Activated CD8-positive, alpha-beta memory T cell treated with anti-CD3 and anti-CD28 coated beads, Interleukin-2, amount 10 ng/mL, durations not matched to agents 7 days and 5 days (primary cell): ENCODE measurements around the gene DENND1B. TPM values are rescaled to one million over a fixed set of nuclear protein-coding genes. Genes with fewer than 3 reads are reported as not detected.
"Not testable (repeated sequence)": the region's sequence is repeated elsewhere in the genome, so short reads cannot be mapped to it uniquely, and the experiment has no call there.

Experiments
- ATAC-seq: fragments of 150-1000 bp; cut with Tn5 transposase; one replicate; pipeline ENCODE4 v1.10.0; 2021; ENCODE audit warnings: moderate library complexity
- CTCF ChIA-PET: fragments of 350-600 bp; sonication (Branson Sonifier 250); formaldehyde crosslinking; loops from one replicate; lab custom pipeline; 2021; ENCODE audit warnings: antibody characterized with exemption; lab: Charles Lee
- DNase-seq: peaks from one replicate; pipeline ENCODE4 v3.0.0-alpha.2; 2020
- H3K27ac Mint-ChIP-seq: one replicate; pipeline ENCODE4 v1.8.0; 2021; ENCODE audit warnings: mild to moderate bottlenecking, mixed read lengths
- H3K27me3 Mint-ChIP-seq: one replicate; pipeline ENCODE4 v1.8.0; 2021; ENCODE audit warnings: mixed read lengths
- H3K36me3 Mint-ChIP-seq: one replicate; pipeline ENCODE4 v1.8.0; 2021; ENCODE audit warnings: mild to moderate bottlenecking, mixed read lengths
- H3K4me1 Mint-ChIP-seq: one replicate; pipeline ENCODE4 v1.8.0; 2021; ENCODE audit warnings: mixed read lengths
- H3K4me3 Mint-ChIP-seq: one replicate; pipeline ENCODE4 v1.8.0; 2021; ENCODE audit warnings: mild to moderate bottlenecking, moderate library complexity, mixed read lengths
- H3K9me3 Mint-ChIP-seq: one replicate; pipeline ENCODE4 v1.8.0; 2022; ENCODE audit warnings: low read depth, mixed read lengths
- total RNA-seq, 2 experiments: library from RNA; stranded (reverse); gene quantifications; one replicate each; pipeline ENCODE4 v1.2.3, GENCODE V29; 2021

The DENND1B gene
- total RNA-seq, 2 experiments from 2014 or later = 29.5 to 30.3 TPM

DNA sequence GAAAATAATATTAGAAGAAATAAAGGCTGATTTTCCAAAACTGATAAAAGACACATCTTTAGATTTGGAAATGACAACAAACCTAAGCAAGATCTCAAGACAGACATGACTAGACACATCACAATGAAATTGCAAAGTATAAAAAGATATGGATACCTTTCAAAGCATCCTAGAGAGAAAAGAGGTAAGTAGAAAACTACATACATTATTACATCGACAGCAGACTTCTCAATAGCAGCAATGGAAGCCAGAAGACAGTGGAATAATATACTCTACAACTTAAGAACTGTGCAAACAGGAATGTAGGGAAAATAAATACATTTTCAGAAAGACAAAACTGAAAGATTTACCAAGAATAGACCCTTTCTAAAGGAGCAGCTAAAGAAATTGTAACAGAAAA is 50.2 kb downstream of the DENND1B start:
- peaks cover 20% of the 10 kb centered on the region for H3K9me3 Mint-ChIP-seq
- no peak for DNase-seq
- CTCF ChIA-PET = no interaction called here
- no peak overlapping the region for H3K27ac Mint-ChIP-seq
- no peak for ATAC-seq
- H3K4me3 Mint-ChIP-seq = no peak overlapping the region
- H3K27me3 Mint-ChIP-seq = no peaks in the 10 kb centered on the region
- peaks cover 51% of the 10 kb centered on the region for H3K36me3 Mint-ChIP-seq
- H3K4me1 Mint-ChIP-seq = no peaks in the 10 kb centered on the region

DNA sequence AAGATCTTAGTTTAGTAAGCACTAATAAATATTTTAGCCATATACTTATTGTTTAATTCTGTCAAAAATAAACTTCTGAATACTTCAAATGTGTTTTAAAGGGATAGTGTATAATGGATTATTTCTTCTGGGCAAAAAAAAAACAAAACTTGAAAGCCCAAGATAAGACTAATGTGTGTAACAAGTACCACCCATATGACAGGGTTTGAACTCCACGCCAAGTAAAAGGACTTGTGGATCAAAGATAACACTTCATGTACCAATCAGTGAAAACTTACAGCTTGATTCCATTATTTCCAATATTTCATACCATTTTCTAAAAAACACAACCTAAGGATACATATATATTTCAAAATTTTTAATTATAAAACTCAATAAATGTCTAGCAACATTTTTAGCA is 59.5 kb downstream of the DENND1B start:
- Mint-ChIP-seq H3K27ac (no peak overlapping the region), H3K4me1 (no peaks in the 10 kb centered on the region), H3K4me3 (no peak overlapping the region), H3K27me3 (no peaks in the 10 kb centered on the region), H3K36me3 (peaks cover 7% of the 10 kb centered on the region), H3K9me3 (no peaks in the 10 kb centered on the region)
- DNase-seq (no peak), ATAC-seq (no peak)
- CTCF ChIA-PET = no interaction called here

DNA sequence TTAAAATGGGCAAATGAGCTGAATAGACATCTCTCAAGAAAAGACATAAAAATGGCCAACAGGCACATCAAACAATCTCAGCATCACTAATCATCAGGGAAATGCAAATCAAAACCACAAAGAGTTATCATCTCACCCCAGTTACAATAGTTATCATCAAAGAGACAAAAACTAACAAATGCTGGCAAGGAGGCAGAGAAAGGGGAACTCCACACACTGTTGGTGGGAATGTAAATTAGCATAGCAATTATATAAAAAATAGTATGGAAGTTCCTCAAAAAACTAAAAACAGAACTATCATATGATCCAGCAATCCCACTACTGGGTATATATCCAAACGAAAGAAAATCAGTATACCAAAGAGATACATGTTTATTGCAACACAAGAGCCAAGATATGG is 68.7 kb downstream of the DENND1B start:
- peaks cover 16% of the 10 kb centered on the region for H3K36me3 Mint-ChIP-seq
- H3K4me1 Mint-ChIP-seq = no peaks in the 10 kb centered on the region
- peaks cover 5% of the 10 kb centered on the region for H3K9me3 Mint-ChIP-seq
- no peaks in the 10 kb centered on the region for H3K27me3 Mint-ChIP-seq
- no peak overlapping the region for H3K27ac Mint-ChIP-seq
- no peak for DNase-seq
- no peak overlapping the region for H3K4me3 Mint-ChIP-seq
- no peak for ATAC-seq
- CTCF ChIA-PET = no interaction called here

DNA sequence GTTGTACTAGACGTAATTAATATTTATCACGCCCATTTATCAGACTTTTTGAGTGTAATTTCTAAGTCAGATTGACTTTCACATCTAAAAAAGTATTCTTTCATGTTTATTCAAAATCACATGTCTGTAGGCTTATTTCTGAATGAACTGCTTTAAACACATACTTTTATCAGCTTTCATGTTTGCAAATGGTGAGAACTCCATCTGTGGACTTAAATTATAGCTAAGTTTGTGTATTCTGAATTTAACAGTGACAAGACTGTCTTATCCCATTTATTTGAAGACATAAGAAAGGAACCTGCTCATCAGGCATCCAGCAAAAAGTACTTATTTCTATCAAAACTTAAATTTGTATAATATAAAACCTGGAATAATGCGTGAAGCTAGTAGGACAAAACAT is 69.3 kb downstream of the DENND1B start:
- Mint-ChIP-seq H3K4me1 (no peaks in the 10 kb centered on the region), H3K4me3 (no peak overlapping the region), H3K27ac (no peak overlapping the region), H3K27me3 (no peaks in the 10 kb centered on the region), H3K9me3 (peaks cover 5% of the 10 kb centered on the region), H3K36me3 (peaks cover 20% of the 10 kb centered on the region)
- ATAC-seq (no peak), DNase-seq (no peak)
- CTCF ChIA-PET = no interaction called here

DNA sequence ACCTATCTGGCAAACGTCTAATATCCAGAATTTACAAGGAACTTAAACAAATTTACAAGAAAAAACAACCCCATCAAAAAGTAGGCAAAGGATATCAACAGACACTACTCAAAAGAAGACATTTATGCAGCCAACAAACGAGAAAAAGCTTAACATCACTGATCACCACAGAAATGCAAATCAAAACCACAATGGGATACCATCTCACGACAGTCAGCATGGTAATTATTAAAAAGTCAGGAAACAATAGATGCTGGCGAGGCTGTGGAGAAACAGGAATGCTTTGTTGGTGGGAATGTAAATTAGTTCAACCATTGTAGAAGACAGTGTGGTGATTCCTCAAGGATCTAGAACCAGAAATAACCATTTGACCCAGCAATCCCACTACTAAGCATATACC is 74.6 kb downstream of the DENND1B start:
- CTCF ChIA-PET, H3K9me3 Mint-ChIP-seq, H3K27ac Mint-ChIP-seq, ATAC-seq, DNase-seq, H3K4me3 Mint-ChIP-seq, H3K4me1 Mint-ChIP-seq, H3K27me3 Mint-ChIP-seq: not testable (repeated sequence)
- peaks cover 29% of the 10 kb centered on the region for H3K36me3 Mint-ChIP-seq

DNA sequence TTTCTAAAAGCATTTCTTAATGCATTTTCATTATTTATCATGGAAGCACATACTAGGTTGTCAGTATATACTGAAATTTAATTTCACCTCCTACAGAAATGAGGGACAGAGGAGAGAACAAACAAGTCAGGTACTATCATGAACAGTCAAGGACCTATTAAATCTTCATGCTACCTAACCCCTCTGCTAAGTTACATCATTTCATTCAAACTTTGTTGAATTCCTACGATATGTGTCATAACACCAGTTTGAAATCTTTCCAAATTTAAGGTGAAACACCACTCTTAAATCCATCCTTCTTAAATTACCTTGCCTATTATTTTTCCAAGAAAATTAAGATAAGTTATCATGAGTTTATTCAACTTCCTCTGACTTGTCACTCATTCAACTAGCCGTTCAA is 78.9 kb downstream of the DENND1B start:
- CTCF ChIA-PET = no interaction called here
- peaks cover 22% of the 10 kb centered on the region for H3K36me3 Mint-ChIP-seq
- DNase-seq = no peak
- no peak for ATAC-seq
- H3K4me1 Mint-ChIP-seq = peaks cover 9% of the 10 kb centered on the region
- no peaks in the 10 kb centered on the region for H3K9me3 Mint-ChIP-seq
- H3K4me3 Mint-ChIP-seq = no peak overlapping the region
- no peak overlapping the region for H3K27ac Mint-ChIP-seq
- no peaks in the 10 kb centered on the region for H3K27me3 Mint-ChIP-seq

DNA sequence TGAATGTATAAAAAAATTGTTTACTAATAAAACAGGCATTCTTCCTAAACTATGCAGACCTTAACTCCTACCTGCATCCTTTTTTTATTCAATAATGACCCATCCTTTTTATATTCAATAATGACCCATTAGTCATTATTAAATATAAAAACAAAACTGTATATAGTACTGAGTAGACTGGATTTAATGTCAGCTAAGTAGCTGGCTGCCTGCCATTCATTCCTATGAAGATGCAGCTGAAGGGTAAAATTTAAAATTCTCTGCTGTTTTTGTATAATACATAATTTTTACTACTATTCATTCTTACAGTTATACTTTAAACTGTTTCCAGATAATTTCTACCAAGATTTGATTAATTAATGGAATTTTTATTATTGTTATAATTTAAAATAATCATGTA is 79.3 kb downstream of the DENND1B start:
- H3K36me3 Mint-ChIP-seq = peaks cover 22% of the 10 kb centered on the region
- no peaks in the 10 kb centered on the region for H3K9me3 Mint-ChIP-seq
- ATAC-seq = no peak
- DNase-seq = no peak
- H3K27ac Mint-ChIP-seq = no peak overlapping the region
- CTCF ChIA-PET = no interaction called here
- peaks cover 9% of the 10 kb centered on the region for H3K4me1 Mint-ChIP-seq
- no peaks in the 10 kb centered on the region for H3K27me3 Mint-ChIP-seq
- no peak overlapping the region for H3K4me3 Mint-ChIP-seq

DNA sequence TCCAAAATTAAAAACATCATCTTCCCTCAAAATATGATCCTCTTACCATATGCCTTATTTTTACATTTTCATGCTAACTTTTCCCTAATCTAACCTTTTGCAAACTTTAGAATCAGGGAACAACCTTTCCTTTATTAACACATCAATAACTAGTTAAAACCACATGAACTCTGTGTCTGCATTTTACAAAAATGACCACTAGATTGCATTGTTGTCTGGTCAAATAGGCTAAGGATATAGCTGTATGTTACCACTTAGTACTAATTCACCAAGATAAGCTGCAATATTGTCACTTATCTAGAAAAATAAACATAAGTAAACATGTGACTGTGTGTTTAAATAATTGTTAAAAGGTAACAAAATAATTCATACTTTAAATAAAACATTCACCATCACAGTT is 82.3 kb downstream of the DENND1B start:
- peaks cover 31% of the 10 kb centered on the region for H3K36me3 Mint-ChIP-seq
- DNase-seq (no peak), ATAC-seq (no peak)
- no peak overlapping the region for H3K4me3 Mint-ChIP-seq
- peaks cover 8% of the 10 kb centered on the region for H3K9me3 Mint-ChIP-seq
- H3K27ac Mint-ChIP-seq = no peak overlapping the region
- CTCF ChIA-PET = interaction anchor here (0.9 to 2.7 kb wide), 2 partner anchors 36 to 176 kb away, joined by 3 to 9 read pairs; no protein-coding TSS in a partner anchor
- H3K27me3 Mint-ChIP-seq = no peaks in the 10 kb centered on the region
- H3K4me1 Mint-ChIP-seq = no peaks in the 10 kb centered on the region

DNA sequence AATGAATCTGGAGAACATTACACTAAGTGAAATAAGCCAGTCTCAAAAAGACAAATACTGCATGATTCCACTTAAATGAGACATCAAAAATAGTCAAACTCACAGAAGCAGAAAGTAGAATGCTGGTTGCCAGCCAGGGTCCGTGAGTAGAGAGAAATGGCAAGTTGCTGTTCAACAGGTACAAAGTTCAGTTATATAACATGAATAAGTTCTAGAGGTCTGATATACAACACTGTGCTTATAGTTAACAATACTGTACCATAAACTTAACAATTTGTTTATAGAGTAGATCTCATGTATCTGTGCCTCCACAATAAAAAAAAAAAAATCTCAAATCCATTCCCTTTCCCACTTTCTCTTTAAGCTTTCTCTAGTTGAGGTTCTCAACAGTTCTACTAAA is 83.5 kb downstream of the DENND1B start:
- Mint-ChIP-seq H3K4me3 (no peak overlapping the region), H3K36me3 (peaks cover 37% of the 10 kb centered on the region), H3K9me3 (peaks cover 8% of the 10 kb centered on the region), H3K27me3 (no peaks in the 10 kb centered on the region), H3K4me1 (no peaks in the 10 kb centered on the region), H3K27ac (no peak overlapping the region)
- CTCF ChIA-PET = interaction anchor here (2.7 kb wide), 1 partner anchor 177 kb away, joined by 9 read pairs; no protein-coding TSS in a partner anchor
- ATAC-seq (no peak), DNase-seq (no peak)

DNA sequence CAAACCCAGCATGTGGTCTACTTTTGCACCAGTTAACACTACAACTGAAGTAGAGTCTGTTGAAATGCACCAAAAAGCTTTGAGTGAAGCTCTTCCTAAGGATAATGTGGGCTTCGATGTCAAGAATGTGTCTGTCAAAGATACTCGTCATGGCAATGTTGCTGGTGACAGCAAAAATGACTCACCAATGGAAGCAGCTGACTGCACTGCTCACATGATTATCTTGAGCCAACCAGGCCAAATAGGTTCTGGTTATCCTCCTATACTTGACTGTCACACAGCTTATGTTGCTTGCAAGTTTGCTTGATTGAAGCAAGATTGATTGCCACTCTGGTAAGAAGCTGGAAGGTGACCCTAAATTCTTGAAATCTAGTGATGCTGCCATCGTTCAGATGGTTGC is 85.2 kb downstream of the DENND1B start:
- Mint-ChIP-seq H3K4me1 (peaks cover 7% of the 10 kb centered on the region), H3K4me3 (no peak overlapping the region), H3K27ac (no peak overlapping the region), H3K9me3 (peaks cover 8% of the 10 kb centered on the region), H3K36me3 (peaks cover 41% of the 10 kb centered on the region), H3K27me3 (no peaks in the 10 kb centered on the region)
- CTCF ChIA-PET = no interaction called here
- DNase-seq = no peak
- ATAC-seq = no peak

DNA sequence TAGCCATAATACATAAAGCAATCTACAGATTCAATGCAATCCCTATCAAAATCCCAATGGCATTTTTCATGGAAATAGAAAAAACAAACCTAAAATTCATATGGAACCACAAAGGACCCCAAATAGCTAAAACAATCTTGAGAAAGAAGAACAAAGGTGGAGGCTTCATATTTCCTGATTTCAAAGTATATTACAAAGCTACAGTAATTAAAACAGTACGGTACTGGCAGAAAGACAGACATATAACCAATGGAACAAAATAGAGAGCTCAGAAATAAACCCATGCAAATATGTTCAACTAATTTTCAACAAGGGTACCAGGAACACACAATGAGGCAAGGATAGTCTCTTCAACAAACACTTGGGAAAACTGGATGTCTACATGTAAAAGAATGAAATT is 87.0 kb downstream of the DENND1B start:
- Mint-ChIP-seq H3K9me3 (peaks cover 8% of the 10 kb centered on the region), H3K27me3 (no peaks in the 10 kb centered on the region), H3K27ac (no peak overlapping the region), H3K4me1 (peaks cover 7% of the 10 kb centered on the region), H3K4me3 (no peak overlapping the region), H3K36me3 (peaks cover 41% of the 10 kb centered on the region)
- DNase-seq (no peak), ATAC-seq (no peak)
- CTCF ChIA-PET = interaction anchor here (0.7 kb wide), 1 partner anchor 181 kb away, joined by 3 read pairs; no protein-coding TSS in a partner anchor

DNA sequence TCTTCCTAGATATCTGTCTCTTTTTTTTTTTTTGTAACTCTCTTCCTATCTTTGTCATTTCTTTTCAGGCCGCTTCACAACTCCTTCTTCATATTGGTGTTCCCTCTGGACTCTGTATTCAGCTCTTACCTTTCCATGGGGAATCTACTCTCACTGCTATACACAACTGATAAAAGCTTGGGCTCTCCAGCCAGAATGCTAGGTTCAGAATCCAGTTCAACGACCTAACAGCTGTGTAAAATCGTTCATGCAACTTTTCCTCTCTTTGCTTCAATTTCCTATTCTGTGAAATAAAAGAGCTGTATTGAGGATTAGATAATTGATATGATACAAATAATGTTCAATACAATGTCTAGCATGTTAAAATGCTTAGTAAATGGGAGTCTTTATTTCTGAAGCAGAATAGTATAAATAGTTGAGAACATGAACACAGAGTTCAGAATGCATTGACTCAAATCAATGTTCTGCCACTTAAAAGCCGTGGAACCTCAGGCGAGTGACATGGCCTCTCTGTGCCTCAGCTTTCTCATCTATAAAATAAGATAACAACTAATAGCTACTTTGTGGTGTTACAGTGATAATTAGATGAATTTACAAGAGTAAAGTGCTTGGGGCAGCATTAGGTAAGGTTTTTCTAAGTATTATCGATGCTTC is 88.5 kb downstream of the DENND1B start:
- Mint-ChIP-seq H3K4me3 (no peak overlapping the region), H3K9me3 (peaks cover 8% of the 10 kb centered on the region), H3K27me3 (no peaks in the 10 kb centered on the region), H3K36me3 (peaks cover 41% of the 10 kb centered on the region), H3K27ac (no peak overlapping the region), H3K4me1 (peaks cover 7% of the 10 kb centered on the region)
- CTCF ChIA-PET = interaction anchor here (1.2 kb wide), 1 partner anchor 182 kb away, joined by 4 read pairs; no protein-coding TSS in a partner anchor
- ATAC-seq (no peak), DNase-seq (no peak)

DNA sequence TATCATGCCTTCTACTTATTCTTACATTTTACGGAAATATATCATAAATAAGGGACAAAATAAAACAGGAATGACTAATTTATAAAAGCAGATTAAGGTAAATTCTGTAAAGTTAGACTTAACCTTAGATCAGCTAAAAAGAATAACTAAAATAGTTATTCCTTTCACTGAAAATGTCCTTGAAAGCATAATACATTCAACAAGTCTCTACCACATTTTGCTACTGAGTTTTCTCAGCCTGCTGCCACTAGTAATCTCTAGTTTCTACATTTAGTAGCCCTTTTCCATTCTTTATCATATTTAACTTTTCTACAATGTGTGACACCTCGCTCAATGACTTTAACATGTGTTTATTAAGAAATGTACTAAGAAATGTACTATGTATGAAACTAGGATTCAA is 89.0 kb downstream of the DENND1B start:
- CTCF ChIA-PET = interaction anchor here (1.2 kb wide), 1 partner anchor 183 kb away, joined by 4 read pairs; no protein-coding TSS in a partner anchor
- Mint-ChIP-seq H3K27me3 (no peaks in the 10 kb centered on the region), H3K27ac (no peak overlapping the region), H3K9me3 (peaks cover 8% of the 10 kb centered on the region), H3K4me3 (no peak overlapping the region), H3K4me1 (peaks cover 9% of the 10 kb centered on the region), H3K36me3 (peaks cover 39% of the 10 kb centered on the region)
- DNase-seq = no peak
- no peak for ATAC-seq

DNA sequence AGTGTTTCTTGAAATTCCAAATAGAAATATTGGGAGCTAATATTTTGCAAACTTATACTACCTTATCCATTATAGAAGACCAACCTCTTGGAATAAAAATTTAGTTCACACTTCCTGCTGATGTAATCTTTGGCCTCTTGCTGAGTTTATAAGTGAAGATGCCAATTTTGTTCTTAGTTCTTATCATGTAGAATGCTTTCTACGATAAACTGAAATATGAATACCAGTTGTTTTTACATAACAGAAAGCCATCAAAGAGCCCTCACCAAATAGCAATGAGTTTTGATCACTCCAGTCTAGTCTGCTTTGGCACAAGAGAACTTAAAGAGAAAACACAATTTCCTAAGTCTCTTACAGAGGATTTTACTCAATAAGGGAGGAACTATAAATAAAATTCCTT is 89.5 kb downstream of the DENND1B start:
- Mint-ChIP-seq H3K27ac (no peak overlapping the region), H3K36me3 (peaks cover 36% of the 10 kb centered on the region), H3K4me1 (peaks cover 9% of the 10 kb centered on the region), H3K9me3 (peaks cover 8% of the 10 kb centered on the region), H3K4me3 (no peak overlapping the region), H3K27me3 (no peaks in the 10 kb centered on the region)
- DNase-seq = no peak
- CTCF ChIA-PET = no interaction called here
- ATAC-seq = no peak
